NCI-H1092 treated with DMSO at 0.1 percent for 48 hours (cell line): ENCODE data around the gene LRRC42.
A peak's percentile ranks its signal among the peaks of the same experiment; 100 is the strongest.
"Not testable (repeated sequence)": the region's sequence is repeated elsewhere in the genome, so short reads cannot be mapped to it uniquely, and the experiment has no call there.

ENCODE experiments used
- DNase-seq: peaks from one replicate; lab custom pipeline; 2025; lab: John Stamatoyannopoulos, UW

LRRC42 gene

GRCh38 chr1:53967409-53968124, 21.4 kb downstream of the LRRC42 start:
- no peak for DNase-seq

DNA sequence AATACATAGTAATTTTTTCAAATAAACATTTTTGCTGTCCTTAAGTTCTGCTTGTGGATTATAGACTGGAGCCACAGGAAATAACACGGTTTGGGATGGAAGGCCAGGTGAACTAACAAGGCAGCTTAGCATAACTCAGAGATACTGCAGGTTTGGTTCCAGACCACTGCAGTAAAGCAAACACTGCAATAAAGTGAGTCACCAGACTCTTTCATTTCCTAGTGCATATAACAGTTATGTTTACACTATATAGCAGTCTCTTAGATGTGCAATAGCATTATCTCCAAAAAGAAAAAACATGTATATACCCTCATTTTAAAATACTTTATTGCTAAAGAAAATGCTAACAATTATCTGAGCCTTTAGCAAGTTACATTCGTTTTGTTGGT, 22.0 kb downstream of the LRRC42 start:
- no peak for DNase-seq

DNA sequence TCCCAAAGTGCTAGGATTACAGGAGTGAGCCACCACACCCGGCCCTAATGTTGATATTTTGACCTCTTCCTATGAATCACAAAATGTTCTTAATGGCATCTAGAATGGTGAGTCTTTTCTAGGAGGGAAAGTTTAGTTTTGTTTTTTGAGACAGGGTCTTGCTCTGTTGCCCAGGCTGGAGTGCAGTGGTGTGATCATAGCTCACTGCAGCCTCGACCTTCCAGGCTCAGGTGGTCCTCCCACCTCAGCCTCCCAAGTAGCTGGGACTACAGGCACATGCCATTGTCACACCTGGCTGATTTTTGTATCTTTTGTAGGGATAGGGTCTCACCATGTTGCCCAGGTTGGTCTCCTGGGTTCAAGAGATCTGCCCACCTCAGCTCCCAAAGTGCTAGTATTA, 23.2 kb downstream of the LRRC42 start:
- DNase-seq = not testable (repeated sequence)

- no peak for DNase-seq
Observed at GRCh38 chr1:53971718-53972117, 25.6 kb downstream of the LRRC42 start.

DNA sequence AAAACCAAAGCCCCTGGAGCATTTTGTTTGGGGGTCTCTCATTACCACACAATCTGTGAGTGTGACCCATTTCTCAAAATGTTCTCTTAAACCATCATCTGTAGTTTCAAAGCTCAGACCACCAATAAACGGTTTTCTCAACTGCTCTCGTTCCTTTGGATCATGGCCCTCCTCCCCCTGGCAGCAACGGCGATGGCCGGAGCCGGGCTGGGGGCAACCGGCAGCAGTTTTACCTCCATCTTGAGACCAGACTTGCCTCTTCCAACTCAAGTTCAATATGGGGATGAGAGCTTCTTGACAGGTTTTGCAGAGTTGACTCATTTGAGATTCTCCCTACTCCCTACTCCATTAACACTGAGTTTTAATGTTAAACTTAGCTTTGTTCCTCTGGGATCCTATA, 29.7 kb downstream of the LRRC42 start:
- DNase-seq = no peak

GRCh38 chr1:53979712-53980450, 33.7 kb downstream of the LRRC42 start:
- DNase-seq = no peak

DNA sequence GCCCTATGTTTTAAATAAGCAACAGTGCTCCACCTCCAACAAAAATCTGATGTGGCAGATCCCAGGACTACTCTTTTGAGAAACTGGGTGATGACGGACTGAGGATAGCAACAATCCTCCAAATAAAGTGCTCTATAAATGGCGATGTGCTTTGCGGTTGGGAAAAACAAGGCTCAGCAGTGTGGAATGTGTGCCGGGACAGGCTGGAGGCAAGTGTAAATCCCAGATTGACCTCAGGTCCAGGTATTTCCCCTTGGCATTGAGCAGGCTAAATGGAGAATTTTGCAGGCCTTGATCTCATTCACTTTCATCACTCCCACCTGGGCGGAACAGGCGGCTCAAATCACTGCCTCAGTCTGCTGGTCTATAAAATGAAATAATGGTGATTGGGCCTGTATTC, 35.1 kb downstream of the LRRC42 start:
- DNase-seq = no peak

DNA sequence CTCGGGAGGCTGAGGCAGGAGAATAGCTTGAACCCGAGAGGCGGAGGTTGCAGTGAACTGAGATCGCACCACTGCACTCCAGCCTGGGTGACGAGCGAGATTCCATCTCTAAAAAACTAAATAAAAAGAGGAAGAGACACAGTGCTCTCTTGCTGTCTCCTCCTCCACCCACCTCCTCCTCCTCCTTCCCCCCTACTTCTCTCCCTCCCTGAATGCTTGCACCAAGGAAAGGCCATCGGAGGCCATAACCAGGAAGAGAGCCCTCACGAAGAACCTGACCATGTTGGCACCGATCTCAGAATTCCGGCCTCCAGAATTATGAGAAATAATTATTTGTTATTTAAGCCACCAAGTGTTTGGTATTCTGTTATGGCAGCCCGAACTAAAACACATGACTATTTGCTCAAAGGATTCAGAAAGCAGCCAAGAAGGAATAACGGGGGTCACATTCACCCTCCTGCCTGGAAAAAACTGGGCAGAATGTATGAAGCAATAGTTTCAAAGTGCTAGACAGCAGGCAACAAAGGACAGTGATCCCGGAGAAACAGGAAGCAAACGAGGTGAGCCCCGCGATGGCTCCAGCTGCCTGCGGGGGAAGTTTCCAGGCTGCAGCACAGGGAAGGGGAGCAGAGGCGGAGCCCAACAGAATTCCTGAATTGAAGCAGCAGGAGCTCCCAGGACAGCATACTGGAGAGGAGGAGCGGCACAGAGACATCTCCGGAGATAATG, 36.0 kb downstream of the LRRC42 start:
- no peak for DNase-seq

GRCh38 chr1:53982763-53983104, 36.6 kb downstream of the LRRC42 start:
- DNase-seq = no peak

- DNase-seq = no peak
Observed at GRCh38 chr1:53984726-53985125, 38.6 kb downstream of the LRRC42 start.

DNA sequence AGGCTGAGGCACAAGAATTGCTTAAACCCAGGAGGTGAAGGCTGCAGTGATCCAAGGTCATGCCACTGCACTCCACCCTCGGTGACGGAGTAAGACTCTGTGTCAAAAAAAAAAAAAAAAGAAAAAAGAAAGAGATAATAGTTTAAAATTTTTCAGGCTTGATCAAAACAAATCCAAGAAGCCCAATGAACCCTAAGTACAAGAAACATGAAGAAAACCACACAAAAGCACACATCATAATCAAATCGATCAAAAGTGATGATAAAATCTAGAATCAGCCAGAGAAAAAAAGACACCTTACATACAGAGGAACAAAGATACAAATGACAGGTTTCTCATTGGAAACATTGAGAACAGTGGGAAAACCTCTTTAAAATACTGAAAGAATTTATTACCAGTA, 40.3 kb downstream of the LRRC42 start:
- no peak for DNase-seq

GRCh38 chr1:53987880-53988279, 41.7 kb downstream of the LRRC42 start:
- no peak for DNase-seq

- DNase-seq = no peak
Observed at GRCh38 chr1:53992085-53992874, 46.1 kb downstream of the LRRC42 start.

DNA sequence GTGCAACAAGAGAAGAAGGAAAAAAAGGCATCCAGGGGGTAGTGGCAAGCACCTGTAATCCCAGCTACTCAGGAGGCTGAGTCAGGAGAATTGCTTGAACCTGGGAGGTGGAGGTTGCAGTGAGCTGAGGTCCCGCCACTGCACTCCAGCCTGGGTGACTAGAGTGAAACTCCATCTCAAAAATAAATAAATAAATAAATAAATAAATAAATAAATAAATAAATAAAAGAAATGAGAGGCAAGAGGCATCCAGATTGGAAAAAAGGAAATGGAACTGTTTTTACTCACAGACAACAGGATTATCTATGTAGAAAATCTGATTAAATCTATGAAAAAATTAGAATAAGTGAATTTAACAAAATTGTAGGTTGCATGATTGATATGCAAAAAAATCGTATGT, 48.4 kb downstream of the LRRC42 start:
- not testable (repeated sequence) for DNase-seq

DNA sequence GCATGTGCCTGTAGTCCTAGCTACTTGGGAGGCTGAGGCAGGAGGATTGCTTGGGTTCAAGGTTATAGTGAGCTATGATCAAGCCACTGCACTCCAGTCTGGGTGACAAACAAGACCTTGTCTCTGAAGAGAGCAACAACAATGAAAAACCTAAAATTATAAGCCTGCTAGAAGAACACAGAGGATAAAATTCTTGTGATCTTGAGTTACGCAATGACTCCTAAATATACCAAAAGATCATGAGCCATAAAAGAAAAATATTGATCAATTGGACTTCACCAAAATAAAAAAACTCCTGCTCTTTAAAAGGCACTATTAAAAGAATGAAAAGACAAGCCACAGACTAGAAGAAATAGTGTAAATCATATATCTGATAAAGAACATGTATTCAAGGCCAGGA, 49.5 kb downstream of the LRRC42 start:
- DNase-seq = no peak

GRCh38 chr1:53998223-53998622, 52.1 kb downstream of the LRRC42 start:
- DNase-seq = no peak

GRCh38 chr1:53999920-54000319, 53.8 kb downstream of the LRRC42 start:
- DNase-seq = no peak

DNA sequence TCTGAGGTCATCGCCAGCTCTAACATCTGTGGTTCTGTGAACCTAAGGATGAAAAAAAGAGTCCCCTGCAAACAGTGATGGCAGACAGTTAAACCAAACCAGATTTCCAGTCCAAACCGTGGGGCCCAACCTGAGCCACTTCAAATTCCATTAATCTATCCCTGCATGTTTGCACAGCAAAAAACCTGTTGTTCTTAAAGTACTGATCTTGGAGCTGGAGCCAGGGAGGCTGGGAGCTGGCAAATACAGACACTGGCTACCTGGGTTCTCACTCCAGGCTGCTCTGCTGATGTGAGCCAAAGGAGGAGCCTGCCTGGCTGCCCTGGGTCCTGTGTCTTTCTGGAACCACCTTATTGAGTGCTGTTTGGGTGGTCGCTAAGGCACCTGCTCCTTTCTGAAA, 55.4 kb downstream of the LRRC42 start:
- peak; percentile 60 for DNase-seq

DNA sequence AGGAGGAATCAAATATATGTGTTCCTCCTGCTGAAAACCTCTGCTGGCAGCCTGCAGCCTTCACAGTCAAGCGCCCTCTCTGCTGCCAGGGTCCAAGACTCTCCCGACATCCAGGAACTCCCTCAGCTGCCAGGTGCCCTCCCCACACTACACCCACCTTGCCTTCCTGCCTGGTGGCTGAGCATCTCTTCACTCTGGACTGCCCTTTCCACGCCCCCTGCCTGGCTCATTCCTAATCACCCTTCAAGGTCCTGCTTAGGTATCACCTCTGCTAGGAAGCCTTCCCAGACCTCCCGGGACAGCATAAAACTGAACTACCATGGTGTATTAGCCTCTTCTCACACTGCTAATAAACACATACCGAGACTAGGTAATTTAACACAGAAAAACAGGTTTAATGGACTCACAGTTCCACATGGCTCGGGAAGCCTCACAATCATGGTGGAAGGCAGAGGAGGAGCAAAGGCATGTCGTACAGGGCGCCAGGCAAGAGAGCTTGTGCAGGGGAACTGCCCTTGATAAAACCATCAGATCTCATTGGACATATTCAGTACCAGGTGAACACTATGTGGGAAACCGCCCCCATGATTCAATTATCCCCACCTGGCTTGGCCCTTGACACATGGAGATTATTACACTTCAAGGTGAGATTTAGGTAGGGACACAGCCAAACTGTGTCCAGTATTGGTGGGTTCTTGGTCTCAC, 56.5 kb downstream of the LRRC42 start:
- no peak for DNase-seq

DNA sequence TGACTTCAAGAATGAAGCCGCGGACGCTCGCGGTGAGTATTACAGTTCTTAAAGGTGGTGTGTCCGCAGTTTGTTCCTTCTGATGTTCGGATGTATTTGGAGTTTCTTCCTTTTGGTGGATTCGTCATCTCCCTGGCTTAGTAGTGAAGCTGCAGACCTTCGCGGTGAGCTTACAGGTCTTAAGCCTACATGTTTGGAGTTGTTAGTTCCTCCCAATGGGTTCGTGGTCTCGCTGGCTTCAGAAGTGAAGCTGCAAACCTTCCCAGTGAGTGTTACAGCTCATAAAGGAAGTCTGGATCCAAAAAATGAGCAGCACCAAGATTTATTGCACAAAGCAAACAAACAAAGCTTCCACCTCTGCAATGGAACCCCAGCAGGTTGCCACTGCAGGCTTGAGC, 57.1 kb downstream of the LRRC42 start:
- no peak for DNase-seq

DNA sequence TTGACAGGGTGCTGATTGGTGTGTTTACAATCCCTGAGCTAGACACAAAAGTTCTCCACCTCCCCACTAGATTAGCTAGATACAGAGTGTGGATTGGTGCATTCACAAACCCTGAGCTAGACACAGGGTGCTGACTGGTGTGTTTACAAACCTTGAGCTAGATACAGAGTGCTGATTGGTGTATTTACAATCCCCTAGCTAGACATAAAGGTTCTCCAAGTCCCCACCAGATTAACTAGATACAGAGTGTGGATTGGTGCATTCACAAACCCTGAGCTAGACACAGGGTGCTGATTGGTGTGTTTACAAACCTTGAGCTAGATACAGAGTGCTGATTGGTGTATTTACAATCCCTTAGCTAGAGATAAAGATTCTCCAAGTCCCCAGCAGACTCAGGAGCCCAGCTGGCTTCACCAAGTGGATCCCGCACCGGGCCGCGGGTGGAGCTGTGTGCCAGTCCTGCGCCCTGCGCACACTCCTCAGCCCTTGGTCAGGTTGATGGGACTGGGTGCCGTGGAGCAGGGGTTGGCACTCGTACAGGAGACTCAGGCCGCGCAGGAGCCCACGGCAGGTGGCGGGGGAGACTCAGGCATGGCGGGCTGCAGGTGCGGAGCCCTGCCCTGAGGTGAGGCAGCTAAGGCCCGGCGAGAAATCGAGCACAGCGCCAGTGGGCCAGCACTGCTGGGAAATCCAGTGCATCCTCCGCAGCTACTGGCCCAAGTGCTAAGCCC, 57.8 kb downstream of the LRRC42 start:
- not testable (repeated sequence) for DNase-seq
